ENCODE results near the gene CDKN2AIPNL.
"Not testable (repeated sequence)": the region's sequence is repeated elsewhere in the genome, so short reads cannot be mapped to it uniquely, and the experiment has no call there.

The CDKN2AIPNL gene

GRCh38 chr5:134398609-134399155, 13.0 kb downstream of the CDKN2AIPNL start:
- no peak for DNase-seq (ENCODE audit: low read depth, low spot score)

- no peak for DNase-seq (ENCODE audit: low read depth, low spot score)
Observed at GRCh38 chr5:134397196-134397595, 14.5 kb downstream of the CDKN2AIPNL start.

- DNase-seq (ENCODE audit: low read depth, low spot score), result no peak
Observed at GRCh38 chr5:134396274-134396673, 15.4 kb downstream of the CDKN2AIPNL start.

- DNase-seq (ENCODE audit: low read depth, low spot score), result no peak
Observed at GRCh38 chr5:134394932-134395331, 16.7 kb downstream of the CDKN2AIPNL start.

GRCh38 chr5:134392301-134392700, 19.4 kb downstream of the CDKN2AIPNL start:
- DNase-seq (ENCODE audit: low read depth, low spot score), result no peak

- DNase-seq (ENCODE audit: low read depth, low spot score), result no peak
Observed at GRCh38 chr5:134387443-134387842, 24.2 kb downstream of the CDKN2AIPNL start.

- no peak for DNase-seq (ENCODE audit: low read depth, low spot score)
Observed at GRCh38 chr5:134383980-134384697, 27.5 kb downstream of the CDKN2AIPNL start.

- DNase-seq (ENCODE audit: low read depth, low spot score), result not testable (repeated sequence)
Observed at GRCh38 chr5:134382204-134382603, 29.5 kb downstream of the CDKN2AIPNL start.

GRCh38 chr5:134380346-134380745, 31.3 kb downstream of the CDKN2AIPNL start:
- no peak for DNase-seq (ENCODE audit: low read depth, low spot score)

GRCh38 chr5:134374232-134374631, 37.4 kb downstream of the CDKN2AIPNL start:
- no peak for DNase-seq (ENCODE audit: low read depth, low spot score)

GRCh38 chr5:134373633-134374032, 38.0 kb downstream of the CDKN2AIPNL start:
- not testable (repeated sequence) for DNase-seq (ENCODE audit: low read depth, low spot score)

GRCh38 chr5:134371834-134372340, 39.8 kb downstream of the CDKN2AIPNL start:
- DNase-seq (ENCODE audit: low read depth, low spot score), result no peak

- DNase-seq (ENCODE audit: low read depth, low spot score), result peak; percentile 99
Observed at GRCh38 chr5:134370871-134371833, 40.5 kb downstream of the CDKN2AIPNL start, which contains the start of gene UBE2B. Gene UBE2B, plus strand, starts transcription at chr5:134371569. Its CDS starts 27 bp downstream, at chr5:134371596.

- no peak for DNase-seq (ENCODE audit: low read depth, low spot score)
Observed at GRCh38 chr5:134370311-134370870, 41.3 kb downstream of the CDKN2AIPNL start.

GRCh38 chr5:134365604-134366003, 46.1 kb downstream of the CDKN2AIPNL start:
- DNase-seq (ENCODE audit: low read depth, low spot score), result no peak

GRCh38 chr5:134355681-134356080, 56.0 kb downstream of the CDKN2AIPNL start:
- no peak for DNase-seq (ENCODE audit: low read depth, low spot score)
